ENCODE data around the gene ANXA2R.
"Not testable (repeated sequence)": the region's sequence is repeated elsewhere in the genome, so short reads cannot be mapped to it uniquely, and the experiment has no call there.

Gene ANXA2R

DNA sequence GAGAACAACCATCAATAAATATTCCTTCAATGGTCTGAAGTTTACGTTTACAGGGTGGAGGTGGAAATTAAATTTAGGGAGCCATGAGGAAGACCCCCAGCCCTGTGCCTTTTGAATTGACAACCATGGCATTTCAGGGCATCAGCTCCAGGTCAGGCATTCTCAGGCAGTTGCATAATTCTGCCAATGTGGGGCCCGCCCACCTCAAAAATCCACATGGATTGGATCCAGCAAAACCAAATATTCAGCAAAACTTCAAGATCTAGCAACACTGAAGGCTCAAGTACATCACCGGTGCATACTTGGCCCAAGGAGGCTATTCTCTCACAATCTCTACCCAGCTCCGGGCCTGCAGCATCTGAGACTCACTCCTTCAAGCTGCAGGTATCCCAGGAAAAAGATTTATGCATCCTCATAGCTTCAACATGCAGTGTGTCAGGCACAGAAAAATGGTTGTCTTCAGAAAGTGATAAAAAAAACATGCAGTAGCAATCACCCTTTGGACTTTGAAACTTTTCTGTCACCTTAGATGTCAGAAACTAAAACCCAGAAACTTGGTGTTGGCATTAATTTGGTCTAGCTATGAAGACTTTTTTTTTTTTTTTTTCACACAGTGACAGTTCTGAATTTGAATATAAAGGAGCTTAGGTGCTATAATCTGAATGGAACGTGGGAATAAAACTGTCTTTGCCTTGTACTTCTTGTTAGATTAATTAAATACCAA, 21.4 kb upstream of the ANXA2R start:
- no peak for DNase-seq (ENCODE audit: low read depth in 2 of 2)

DNA sequence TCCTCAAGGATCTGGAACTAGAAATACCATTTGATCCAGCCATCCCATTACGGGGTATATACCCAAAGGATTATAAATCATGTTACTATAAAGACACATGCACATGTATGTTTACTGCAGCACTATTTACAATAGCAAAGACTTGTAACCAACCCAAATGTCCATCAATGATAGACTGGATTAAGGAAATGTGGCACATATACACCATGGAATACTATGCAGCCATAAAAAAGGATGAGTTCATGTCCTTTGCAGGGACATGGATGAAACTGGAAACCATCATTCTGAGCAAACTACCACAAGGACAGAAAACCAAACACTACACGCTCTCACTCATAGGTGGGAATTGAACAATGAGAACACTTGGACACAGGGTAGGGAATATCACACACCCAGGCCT, 19.9 kb upstream of the ANXA2R start:
- not testable (repeated sequence) for DNase-seq (ENCODE audit: low read depth in 2 of 2)

DNA sequence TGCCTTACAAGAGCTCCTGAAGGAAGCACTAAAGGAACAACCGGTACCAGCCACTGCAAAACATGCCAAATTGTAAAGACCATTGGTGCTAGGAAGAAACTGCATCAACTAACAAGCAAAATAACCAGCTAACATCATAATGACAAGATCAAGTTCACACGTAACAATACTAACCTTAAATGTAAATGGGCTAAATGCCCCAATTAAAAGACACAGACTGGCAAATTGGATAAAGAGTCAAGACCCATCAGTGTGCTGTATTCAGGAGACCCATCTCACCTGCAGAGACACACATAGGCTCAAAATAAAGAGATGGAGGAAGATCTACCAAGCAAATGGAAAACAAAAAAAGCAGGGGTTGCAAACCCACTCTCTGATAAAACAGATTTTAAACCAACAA, 15.0 kb upstream of the ANXA2R start:
- DNase-seq (ENCODE audit: low read depth in 2 of 2): not testable (repeated sequence)

DNA sequence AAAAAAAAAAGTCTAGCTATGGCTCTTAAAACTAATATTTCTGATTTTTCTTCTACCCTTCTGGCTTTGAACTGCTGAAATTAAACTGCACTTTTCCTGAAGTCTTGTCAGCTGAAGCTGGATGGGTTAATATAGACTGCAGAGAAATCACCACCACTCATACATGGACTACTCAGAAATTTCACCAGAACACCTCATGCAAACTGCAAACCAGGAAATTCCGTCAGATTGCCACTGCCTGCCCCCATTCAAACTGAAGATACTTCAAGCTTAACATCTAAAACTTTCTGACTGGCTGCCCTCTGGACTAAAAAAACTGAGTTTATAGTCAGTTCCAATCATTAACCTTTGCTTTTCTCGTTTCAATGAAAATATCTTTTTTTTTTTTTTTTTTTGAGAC, 11.6 kb upstream of the ANXA2R start:
- DNase-seq (ENCODE audit: low read depth in 2 of 2): no peak

DNA sequence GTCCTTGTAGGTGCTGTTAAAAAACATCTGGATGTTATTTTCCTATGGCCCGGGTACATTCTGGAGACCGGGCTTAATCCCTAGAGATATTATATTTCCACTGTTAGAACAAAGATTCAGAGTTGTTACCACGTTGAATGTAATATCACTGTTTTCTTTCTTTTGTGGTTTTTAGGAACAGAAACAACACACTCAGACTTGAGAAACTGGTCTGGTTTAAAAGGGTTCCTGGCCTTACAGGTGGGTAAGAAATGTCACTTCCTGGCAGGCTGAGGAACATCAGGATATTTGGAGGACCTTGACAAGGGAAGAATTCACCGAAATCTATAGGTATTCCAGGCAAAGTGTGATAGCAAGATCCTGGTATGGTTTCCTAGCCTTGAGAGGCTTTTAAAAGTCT, 10.3 kb upstream of the ANXA2R start:
- no peak for DNase-seq (ENCODE audit: low read depth in 2 of 2)

DNA sequence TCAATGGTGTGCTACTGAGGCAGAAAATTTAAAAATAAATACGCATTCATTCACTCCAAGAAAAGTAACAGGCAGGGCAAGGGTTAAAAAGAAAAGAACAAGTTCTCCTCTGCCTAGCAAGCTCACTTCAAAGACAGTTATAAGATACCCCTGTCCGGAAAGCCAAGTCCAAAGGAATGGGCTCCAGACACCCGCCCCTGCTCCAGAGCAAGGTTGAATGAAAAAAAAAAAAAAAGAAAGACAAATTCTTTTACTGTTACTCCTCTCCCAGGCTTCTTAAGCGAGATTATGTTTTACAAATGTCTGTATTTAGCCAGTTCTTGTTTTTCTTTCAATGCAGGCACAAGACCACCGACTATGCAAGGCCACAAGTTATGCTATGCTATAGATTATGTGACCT, 9.1 kb upstream of the ANXA2R start:
- no peak for DNase-seq (ENCODE audit: low read depth in 2 of 2)

DNA sequence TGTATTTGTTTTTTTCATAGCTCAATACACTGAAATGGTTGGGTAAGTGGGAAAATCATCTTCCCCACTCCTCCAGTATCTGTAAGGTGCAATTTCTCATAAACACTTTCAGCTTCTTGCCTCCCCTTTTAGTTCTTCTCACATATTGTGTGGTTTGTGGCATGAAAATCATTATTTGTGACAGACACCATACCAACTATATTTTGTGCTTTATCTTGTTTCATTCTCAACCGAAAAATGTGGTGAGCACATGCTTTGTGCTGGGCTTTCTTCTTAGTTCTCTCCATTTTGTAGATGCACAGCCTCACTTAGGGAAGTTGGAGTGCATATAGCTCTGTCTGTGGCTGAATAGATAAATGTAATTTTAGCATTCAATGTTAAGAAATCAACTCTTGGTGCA, 6.4 kb upstream of the ANXA2R start:
- no peak for DNase-seq (ENCODE audit: low read depth in 2 of 2)

DNA sequence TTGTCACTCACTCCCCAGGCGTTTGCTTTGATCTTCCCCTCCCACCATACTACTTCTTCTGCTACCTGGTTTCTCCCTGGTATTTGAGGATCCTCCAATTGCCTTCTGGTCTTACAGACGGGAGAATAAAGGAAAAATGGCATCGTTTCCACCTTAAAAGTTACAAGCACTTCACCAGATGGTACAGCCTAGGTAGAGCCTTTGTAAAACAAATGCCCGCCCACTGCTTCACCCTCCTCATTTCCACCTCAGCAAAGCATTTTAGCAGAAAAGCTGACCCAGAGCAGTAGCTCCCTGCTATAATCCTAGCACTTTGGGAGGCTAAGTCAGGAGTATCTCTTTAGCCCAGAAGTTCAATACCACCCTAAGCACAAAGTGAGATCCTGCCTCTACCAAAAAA, 5.1 kb upstream of the ANXA2R start:
- no peak for DNase-seq (ENCODE audit: low read depth in 2 of 2)

DNA sequence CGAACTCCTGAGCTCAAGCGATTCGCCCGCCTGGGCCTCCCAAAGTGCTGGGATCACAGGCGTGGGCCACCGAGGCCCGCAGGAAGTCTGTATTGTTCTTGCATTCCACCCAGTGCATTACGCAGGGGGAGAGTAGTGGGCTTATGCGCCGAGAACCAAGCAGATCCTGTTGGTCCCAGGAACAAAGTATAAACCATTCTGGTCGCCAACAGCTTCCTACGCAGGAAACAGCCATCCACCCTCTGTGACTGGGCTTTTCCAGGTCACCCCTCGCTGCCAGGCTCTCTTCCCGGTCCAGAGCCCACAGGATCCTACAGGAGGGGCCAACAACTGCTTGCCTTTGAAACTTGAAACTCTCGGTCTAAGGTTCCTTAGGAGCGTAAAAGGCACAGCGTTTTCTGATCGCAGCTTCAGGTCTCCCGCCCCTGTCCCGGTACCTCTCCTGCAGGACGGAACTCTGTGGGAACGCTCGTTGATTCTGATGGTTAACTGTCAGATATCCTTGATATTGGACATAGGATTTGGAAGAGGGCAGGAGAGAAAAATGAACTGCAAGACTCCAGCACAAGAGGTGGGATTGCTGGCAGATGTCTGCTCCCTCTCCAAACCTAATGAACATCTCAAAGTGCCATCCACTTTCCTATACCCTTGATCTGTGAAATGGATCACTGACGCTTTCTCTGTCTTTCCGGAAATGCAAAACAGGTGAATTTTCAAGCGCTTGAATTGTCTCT, 4.2 kb upstream of the ANXA2R start:
- no peak for DNase-seq (ENCODE audit: low read depth in 2 of 2)

DNA sequence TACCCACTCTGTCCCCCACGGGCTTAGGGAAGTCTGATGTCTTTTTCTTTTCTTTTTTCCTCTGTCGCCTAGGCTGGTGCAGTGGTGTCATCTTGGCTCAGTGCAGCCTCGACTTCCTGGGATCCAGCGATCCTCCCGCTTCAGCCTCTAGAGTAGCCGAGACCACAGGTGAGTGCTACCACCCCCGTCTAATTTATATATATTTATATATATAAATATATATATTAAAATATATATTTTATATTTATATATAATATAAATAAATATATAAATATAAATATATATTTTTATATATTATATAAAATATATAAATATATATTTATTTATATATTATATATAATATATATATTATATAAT, 3.3 kb upstream of the ANXA2R start:
- DNase-seq (ENCODE audit: low read depth in 2 of 2): no peak

DNA sequence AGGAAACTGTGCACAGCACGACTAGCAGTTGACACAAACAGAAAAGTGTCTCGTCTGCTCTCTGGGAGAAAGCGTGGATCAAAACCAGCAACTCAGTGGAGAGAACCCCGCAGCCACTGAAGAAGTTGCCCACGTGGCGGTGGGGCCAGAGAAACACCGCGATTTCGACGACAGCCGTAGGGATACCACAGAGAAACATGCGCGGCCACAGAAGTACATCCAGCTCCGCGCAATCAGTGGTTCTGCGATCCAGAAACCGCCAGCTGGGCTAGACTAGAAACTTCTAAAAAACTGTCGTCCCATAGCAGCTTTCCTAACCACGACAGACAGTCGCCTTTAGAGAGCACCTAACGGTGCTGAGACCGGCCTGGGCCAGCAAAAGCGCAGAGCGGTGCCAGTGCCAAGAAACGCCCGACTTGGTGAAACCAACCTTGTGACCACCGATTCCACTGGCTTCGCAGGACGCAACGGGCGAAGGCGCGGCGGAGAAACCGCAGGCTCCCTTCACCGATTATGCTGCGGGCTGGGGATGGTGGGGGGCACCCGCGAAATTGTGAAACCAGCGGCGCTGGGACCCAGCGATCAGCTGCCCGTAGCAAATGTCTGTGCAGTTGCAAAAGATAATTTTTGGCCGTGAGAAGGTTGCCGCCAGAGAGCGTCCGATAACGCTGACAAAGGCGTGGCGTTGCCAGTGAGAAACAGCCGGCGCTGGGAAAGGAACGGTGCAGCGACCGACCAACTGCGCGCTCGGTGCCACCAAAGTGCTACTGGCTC, 2.7 kb upstream of the ANXA2R start:
- peak; percentile 43 to 59 for DNase-seq (ENCODE audit: low read depth in 2 of 2)

DNA sequence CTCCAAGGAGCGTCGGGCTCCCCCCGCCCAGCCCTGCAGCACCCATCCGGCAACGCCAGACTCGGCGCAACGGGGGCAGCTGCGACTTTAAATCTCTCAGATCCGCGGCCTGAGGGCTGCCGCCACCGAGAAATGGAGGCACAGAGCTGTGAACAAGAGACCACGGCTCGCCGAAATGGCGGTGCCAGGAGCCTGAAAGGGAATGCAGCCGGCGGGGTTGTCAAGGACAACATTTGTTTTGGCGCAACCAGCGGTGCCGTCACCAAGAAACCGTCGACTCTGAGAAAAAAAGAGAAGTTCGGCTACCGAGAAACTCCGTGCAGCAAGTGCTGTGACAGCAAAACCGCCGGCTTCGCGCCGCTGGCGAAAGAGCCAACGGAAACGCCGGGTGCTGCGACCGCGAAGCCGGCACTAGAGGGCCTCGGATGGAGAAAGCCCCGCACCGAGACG, 2.1 kb upstream of the ANXA2R start:
- peak; percentile 62 to 76 for DNase-seq (ENCODE audit: low read depth in 2 of 2)

DNA sequence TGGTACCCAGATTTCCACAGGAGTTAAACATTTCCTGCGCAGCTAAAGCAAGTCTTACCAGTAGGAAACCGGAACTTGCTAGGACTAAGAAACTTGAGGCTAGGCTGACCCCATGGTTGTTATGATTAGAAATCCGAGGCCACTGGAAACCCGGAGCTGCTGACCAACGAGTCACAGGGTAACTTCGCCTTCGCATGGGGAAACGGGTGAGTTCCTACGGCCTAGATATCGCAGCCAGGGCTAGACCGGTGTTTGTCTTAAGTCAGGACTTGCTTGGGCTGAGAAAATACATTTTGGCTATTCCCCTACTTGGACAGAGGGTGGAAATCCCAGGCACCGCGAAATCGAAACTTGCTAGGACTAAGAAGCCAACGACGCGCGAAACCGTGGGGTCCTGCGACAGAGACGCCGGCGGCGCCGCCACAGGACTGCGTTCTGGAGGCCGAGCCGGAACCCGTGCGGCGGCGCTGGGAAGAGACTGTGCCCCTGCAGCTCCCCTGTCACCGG, 1.6 kb upstream of the ANXA2R start:
- DNase-seq (ENCODE audit: low read depth in 2 of 2): peak; percentile 32 to 66

DNA sequence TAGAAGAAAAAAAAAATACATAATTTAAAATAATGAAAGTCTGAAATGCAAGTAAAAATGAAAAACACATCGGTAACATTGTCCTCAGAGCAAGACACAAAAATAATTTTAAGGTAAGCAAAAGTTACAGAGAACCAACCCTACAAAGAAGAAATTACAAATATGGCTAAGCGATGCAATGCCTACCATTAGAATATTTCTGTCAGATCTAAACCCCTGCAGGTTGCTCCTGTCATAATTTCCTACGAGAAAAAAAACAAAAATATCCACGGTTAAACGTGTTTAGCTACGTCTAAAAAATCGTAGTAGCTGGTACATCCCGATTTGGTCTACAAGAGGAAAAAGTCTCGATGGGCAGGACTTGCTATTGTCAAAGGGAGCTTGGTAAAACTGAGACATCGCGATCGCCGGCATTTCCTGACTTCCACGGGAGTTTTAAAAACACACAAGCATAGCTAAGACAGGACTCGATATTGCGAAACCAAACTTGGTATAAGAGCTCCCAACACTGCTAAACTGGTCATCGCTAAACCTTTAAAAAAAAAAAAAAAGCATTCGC, 1.1 kb upstream of the ANXA2R start:
- DNase-seq (ENCODE audit: low read depth in 2 of 2): no peak

DNA sequence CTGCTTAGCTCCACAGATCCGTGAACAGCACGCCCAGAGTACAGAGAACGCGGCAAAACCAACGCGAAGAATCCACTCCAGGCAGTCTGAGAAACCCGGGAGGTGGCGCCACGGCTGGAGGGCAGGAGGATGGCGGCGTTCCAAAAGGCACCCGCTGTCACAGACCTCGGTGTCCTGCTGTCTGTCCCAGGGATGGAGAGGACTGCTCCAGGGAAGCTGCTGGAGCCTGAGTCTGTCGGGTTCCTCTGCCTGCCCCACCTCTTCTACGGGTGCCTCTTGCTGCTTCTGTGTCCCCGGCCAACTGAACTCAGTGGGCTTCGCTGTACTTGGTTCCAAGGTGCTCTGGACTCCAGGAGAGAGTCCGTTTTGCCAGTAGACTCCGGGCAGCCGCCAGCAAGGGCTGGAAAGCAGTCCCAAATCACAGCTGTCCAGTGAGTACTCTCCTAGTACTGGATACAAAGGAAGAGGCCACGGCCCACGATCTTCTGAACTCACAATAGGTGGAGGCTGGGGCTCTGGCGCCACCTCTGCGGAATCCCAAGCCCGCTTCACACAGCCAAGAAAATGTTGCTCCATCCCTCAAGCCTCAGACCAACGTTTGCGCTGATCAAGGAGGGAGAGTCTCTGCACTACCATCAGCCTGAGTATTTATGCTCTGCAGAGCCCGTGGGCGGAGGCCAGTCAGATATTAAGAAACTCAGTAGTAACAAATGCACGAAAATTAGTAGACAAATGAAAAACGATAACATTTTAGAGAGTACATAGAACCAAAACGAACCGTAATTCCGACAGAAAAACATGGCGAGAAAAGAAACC, 440 bp downstream of the ANXA2R start:
- DNase-seq (ENCODE audit: low read depth in 2 of 2): peak; percentile 42 to 55

DNA sequence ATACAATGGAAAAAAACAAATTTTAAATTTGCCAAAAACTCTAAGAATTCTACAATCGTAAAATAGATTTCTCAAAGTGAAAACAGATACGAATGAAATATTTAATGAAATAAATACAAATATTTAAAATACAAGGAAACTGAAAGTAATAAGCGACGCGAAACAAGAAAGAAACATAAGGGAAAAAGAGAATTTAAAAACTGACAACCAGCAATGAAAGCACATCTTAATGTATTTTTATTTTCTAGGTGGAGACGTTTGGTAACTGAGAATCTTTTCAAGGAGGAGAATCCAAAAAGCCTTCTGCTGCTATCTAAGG, 1.0 kb downstream of the ANXA2R start:
- no peak for DNase-seq (ENCODE audit: low read depth in 2 of 2)

DNA sequence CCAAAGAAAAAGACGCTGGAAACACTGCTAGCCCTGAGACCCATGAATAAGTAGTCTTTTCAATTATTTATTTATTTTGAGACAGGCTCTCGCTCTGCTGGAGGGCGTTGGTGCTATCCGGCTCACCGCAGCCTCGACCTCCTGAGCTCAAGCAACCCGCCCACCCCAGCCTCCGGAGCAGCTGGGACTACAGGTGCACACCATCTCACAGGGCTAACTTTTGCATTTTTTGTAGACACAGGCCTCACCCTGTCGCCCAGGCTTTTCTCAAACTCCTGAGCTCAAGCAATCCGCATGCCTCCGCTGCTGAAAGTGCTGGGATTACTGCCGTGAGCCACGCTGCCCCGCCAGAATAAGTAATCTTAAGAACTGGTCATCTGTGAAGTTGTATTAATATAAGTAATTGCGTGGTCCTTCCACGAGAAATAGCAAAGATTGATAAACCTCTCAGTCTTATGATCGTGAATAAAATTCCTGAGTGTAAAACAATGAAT, 1.6 kb downstream of the ANXA2R start:
- no peak for DNase-seq (ENCODE audit: low read depth in 2 of 2)

DNA sequence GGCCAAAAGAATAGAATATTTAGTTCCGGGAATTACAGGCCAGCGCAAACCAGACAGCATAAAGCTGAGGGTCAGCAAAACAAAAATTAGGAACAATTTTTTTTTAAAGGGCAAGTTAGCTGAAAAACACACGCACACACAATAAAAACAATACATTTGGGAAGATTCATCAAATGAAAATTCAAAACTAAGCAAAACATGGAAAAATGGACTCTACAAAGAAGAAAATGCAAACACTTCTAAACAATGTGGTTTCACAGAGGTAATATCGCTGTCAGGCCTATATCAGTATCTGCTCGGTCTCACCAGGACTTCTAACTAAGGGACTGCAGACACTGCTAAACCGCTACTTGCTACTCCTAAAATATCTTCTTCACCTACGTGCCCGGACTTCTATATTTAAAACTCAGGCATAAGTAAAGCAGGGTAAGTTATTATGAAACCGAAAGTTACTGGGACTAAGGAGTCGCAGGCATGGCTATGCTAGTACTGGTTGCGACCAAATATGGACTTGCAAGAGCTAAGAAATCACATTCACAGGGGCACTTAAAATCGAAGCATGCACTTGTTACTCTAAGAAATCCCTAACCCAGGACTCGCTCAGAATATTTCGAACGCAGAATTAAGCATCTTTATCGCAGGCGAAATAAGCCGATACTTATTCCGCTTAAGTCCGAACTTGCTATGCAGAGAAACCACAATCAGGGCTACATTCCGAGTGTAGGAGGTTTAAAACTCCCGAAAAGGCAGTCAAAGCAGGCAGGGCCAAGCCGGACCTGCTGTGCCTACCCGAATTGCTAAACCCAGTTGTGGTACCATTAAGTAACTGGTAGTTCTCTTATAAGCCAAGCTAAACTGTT, 2.3 kb downstream of the ANXA2R start:
- DNase-seq (ENCODE audit: low read depth in 2 of 2): no peak

DNA sequence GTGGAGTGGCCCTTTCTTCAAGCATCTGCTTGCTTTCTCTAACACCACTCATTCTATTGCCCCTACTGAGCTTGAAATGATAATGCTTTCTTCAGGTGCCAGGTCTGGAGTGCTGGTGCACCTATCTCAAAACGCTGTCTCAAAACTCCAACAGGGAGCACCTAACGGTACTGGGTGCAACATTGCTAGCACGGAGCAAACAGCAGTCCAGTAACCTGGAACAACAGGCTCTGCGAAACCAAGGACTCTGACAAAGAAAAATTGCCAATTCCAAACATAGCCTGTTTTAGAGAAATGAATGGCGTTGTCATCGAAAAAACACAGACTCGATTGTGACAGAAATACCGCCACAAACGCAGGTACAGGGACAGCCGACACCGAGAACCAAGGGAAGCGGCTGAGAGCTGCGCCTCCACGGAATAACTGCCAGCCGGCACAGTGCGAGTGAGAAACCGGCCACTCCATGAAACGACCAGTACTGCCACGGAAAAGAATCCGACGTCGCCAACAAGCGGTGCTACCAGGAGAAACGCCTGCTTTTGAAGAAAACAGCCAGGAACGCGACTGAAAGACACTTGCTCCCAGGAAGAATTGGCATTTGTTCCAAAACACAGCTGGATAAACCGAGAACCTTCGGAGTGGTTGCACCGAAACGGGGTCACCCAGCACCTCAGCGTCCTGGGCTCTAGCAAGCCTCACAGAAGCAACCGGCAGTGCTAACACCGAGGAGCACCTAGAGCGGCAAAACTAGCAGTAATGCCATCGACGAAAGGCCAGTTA, 3.1 kb downstream of the ANXA2R start:
- DNase-seq (ENCODE audit: low read depth in 2 of 2): no peak

DNA sequence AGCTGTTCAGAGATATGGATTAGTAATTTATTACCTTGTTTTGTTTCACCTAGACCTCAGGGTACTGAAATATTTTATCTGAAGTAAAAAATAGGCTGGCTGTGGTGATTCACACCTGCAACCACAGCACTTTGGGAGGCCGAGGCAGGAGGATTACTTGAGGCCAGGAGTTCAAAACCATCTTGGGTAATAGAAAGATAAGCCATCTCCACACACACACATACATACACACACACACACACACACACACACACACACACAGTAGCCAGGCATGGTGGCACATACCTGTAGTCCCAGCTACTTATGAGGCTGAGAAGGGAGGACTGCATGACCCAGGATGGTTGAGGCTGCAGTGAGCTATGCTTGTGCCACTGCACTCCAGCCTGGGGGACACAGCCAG, 3.7 kb downstream of the ANXA2R start:
- no peak for DNase-seq (ENCODE audit: low read depth in 2 of 2)

Data from stimulated activated CD8-positive, alpha-beta memory T cell treated with anti-CD3 and anti-CD28 coated beads, Interleukin-7, amount 100 ng/mL, for 4 hours (primary cell).